22Rv1 (cell line): ENCODE measurements around the gene APC.

Experiments
- CTCF ChIP-seq: fragments of 450-650 bp; IDR thresholded peaks from 2 replicates; pipeline ENCODE4 v1.5.1; 2017; ENCODE audit warnings: mild to moderate bottlenecking
- ZFX ChIP-seq: fragments of 450-650 bp; IDR thresholded peaks from 2 replicates; pipeline ENCODE4 v1.6.1; 2017; ENCODE audit warnings: antibody characterized with exemption, borderline replicate concordance

- no peak for TF ChIP-seq CTCF
- no peak for TF ChIP-seq ZFX
Measured at GRCh38 chr5:112833971-112834370, 96.3 kb downstream of the APC start.
